Kidney (tissue), 14 donors: ENCODE measurements around the gene DNASE1L2. TPM values are rescaled to one million over a fixed set of nuclear protein-coding genes. Genes with fewer than 3 reads are reported as not detected.
A peak's percentile ranks its signal among the peaks of the same experiment; 100 is the strongest.

Experiments used
- DNase-seq, 5 donors: peaks; one replicate each; pipeline ENCODE4 v3.0.0-alpha.2; 2013 to 2020
- FAIRE-seq: peaks from 2 replicates; lab custom pipeline; 2012; peaks lifted over from hg19 to GRCh38; lab: Jason Lieb, UNC
- H3K27ac ChIP-seq, 2 donors: one replicate each; pipeline ENCODE4 v1.7.0; 2013; ENCODE audit warnings: low read depth in 2 of 2, low read length in 2 of 2, inconsistent platforms in 1 of 2
- H3K27me3 ChIP-seq: one replicate; pipeline ENCODE4 v1.7.1; 2013; ENCODE audit warnings: low read length, inconsistent platforms; ENCODE audit not compliant: control insufficient read depth, insufficient read depth
- H3K36me3 ChIP-seq, 3 donors: one replicate each; pipeline versions ENCODE4 v1.7.0 to v1.7.1; 2013; ENCODE audit warnings: low read length in 3 of 3, control low read depth in 1 of 3, inconsistent platforms in 1 of 3; ENCODE audit not compliant: insufficient read depth in 3 of 3, control insufficient read depth in 2 of 3
- H3K4me1 ChIP-seq, 3 donors: one replicate each; pipeline versions ENCODE4 v1.7.0 to v1.7.1; 2013; ENCODE audit warnings: low read length in 3 of 3, inconsistent platforms in 1 of 3, low read depth in 1 of 3; ENCODE audit not compliant: control insufficient read depth in 2 of 3, insufficient read depth in 2 of 3
- H3K4me3 ChIP-seq, 3 donors: one replicate each; pipeline versions ENCODE4 v1.7.0 to v1.8.1; 2013; ENCODE audit warnings: low read length in 3 of 3, control low read depth in 1 of 3, inconsistent platforms in 1 of 3
- H3K9ac ChIP-seq, 3 donors: one replicate each; pipeline versions ENCODE4 v1.7.0 to v1.7.1; 2013; ENCODE audit warnings: low read length in 3 of 3, control low read depth in 1 of 3, inconsistent platforms in 1 of 3
- H3K9me3 ChIP-seq, 3 donors: one replicate each; pipeline versions ENCODE4 v1.7.0 to v1.7.1; 2013; ENCODE audit warnings: low read length in 3 of 3, control low read depth in 1 of 3, inconsistent platforms in 1 of 3; ENCODE audit not compliant: control insufficient read depth in 2 of 3, insufficient read depth in 1 of 3
- CTCF ChIP-seq: IDR thresholded peaks from 3 replicates; pipeline ENCODE4 v1.5.1; 2012; ENCODE audit warnings: mild to moderate bottlenecking, moderate library complexity, borderline replicate concordance; ENCODE audit not compliant: insufficient read depth; ENCODE audit errors: extremely low read depth
- intact Hi-C: fragments of 100-400 bp; cut with DNase I; formaldehyde crosslinking; loops from one replicate; pipeline ENCODE4 v1.11.1; 2022
- polyA plus RNA-seq: library from polyadenylated mRNA; stranded (reverse); fragments of 350-450 nt; fragmentation: Illumina TruSeq; extraction: RNeasy Lipid Tissue Mini Kit (QIAGEN cat#74804); gene quantifications from one replicate; pipeline ENCODE4 v1.2.3, GENCODE V29; 2014; ENCODE audit warnings: low read depth, low replicate concordance; ENCODE audit not compliant: insufficient read depth
- total RNA-seq: library from RNA; stranded (reverse); fragmentation: NEBNext Ultra II Directional; extraction: Animal tissue kit (Norgen Biotek cat#: 25700); gene quantifications from one replicate; pipeline ENCODE4 v1.2.1, GENCODE V29; 2021
- donor health status: control.
- donor health status: control.
- donor health status: control.
- donor health status: control.
- donor health status: control.
- donor health status: DM: yes; HTN: yes; CAD: no.
- donor health status: Normal renal cell carcinoma (clear cell type).

DNASE1L2 gene
- total and polyA plus RNA-seq, 2 donors from 2014 or later: 0.88 TPM

GRCh38 chr16:2282866-2283555, 46.8 kb downstream of the DNASE1L2 start:
- Histone ChIP-seq H3K9ac (no peak overlapping the region), H3K4me3 (no peak overlapping the region), H3K27ac (no peak overlapping the region), H3K36me3 (no peaks in the 10 kb centered on the region), H3K9me3 (no peaks in the 10 kb centered on the region), H3K4me1 (no peaks in the 10 kb centered on the region), H3K27me3 (no peaks in the 10 kb centered on the region)
- DNase-seq (peak in 1 of 5 donors; percentile 65), FAIRE-seq (no peak)
- intact Hi-C loops: no loop called here
- TF ChIP-seq CTCF: no peak

GRCh38 chr16:2284001-2284770, 47.9 kb downstream of the DNASE1L2 start:
- Histone ChIP-seq H3K9ac (no peak overlapping the region), H3K27me3 (no peaks in the 10 kb centered on the region), H3K4me3 (no peak overlapping the region), H3K27ac (no peak overlapping the region), H3K4me1 (no peaks in the 10 kb centered on the region), H3K36me3 (no peaks in the 10 kb centered on the region), H3K9me3 (no peaks in the 10 kb centered on the region)
- intact Hi-C loops: no loop called here
- no peak for DNase-seq
- no peak for FAIRE-seq
- TF ChIP-seq CTCF: no peak

GRCh38 chr16:2284797-2285576, 48.7 kb downstream of the DNASE1L2 start:
- no peaks in the 10 kb centered on the region for H3K4me1 ChIP-seq
- H3K27me3 ChIP-seq: no peaks in the 10 kb centered on the region
- intact Hi-C loops: no loop called here
- no peak overlapping the region for H3K9ac ChIP-seq
- no peaks in the 10 kb centered on the region for H3K9me3 ChIP-seq
- no peak overlapping the region for H3K4me3 ChIP-seq
- no peak for FAIRE-seq
- no peak for TF ChIP-seq CTCF
- H3K36me3 ChIP-seq: no peaks in the 10 kb centered on the region
- peak in 1 of 5 donors; percentile 66 for DNase-seq
- no peak overlapping the region for H3K27ac ChIP-seq
